HG02678 (cell line): ENCODE measurements around the gene ARIH1.

Experiments
- ATAC-seq: cut with Tn5 transposase; IDR thresholded peaks from one replicate; pipeline ENCODE4 v1.9.1; 2021; ENCODE audit warnings: mild to moderate bottlenecking, moderate library complexity; ENCODE audit not compliant: unreplicated experiment

Gene ARIH1

DNA sequence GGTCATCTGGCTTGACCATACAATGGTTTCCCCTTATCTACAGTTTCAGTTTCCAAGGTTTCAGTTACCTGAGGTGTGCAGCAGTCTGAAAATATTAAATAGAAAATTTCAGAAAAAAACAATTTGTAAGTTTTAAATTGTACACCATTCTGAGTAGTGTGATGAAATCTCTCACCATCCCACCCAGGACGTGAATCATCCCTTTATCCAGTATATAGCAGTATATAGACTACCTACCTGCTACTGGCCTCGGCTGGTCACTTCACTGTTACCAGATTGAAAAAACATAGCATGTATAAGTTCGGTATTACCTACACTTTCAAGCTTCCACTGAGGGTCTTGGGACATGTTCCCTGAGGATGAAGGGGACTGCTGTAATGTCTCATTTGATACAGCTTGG is 12.0 kb downstream of the ARIH1 start:
- no peak for ATAC-seq

DNA sequence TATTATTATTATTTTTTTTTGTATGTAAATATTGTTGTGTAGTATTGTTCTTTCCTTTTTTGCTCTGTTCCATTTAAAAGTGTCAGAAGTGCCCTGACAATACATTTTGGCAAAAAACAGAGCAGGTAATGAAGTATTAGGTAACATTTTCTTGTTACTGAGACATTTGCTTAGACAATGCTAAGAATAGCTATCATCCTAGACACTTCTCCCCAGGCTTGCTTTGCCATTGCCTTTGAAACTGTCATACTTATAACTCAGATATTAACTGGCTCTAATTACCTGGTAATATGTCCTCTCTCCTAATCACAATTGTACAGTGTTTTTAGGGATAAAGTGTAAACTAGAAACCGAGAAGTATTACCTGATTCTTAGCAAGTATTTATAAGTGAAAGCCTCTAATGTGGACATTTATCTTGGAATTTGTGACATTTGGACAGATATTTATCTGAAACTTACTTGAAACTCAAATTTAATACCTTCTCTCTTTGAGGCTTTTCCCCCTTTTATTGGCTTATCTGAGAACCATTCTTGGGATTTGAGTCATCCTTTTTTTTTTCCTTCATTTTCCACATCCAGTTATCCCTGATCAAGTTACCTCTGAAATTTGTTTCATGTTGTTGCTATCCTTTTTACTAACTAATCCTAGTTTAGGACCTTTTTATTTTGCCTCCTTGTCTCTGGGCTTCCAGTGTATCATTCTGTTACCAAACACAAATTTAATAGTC is 13.1 kb downstream of the ARIH1 start:
- ATAC-seq, result no peak

DNA sequence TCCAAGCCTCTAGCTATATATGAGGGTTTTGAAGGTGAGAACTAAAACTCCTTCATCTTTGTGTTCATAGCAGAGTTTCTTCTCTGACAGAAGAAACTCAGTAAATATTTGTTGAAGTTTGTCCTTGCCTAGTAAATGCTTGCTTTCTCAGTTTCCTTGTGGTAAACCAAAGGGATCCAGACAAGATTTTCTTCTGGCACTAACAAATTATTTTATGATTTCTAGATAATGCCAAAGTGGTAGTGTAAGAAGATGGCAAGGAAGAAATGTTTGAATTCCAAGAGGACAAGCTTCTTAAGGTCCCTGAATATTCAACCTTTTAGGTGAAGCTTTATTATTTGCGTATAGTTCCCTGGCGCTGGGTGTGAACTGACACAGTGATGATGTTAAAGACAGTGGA is 14.4 kb downstream of the ARIH1 start:
- ATAC-seq, result no peak

DNA sequence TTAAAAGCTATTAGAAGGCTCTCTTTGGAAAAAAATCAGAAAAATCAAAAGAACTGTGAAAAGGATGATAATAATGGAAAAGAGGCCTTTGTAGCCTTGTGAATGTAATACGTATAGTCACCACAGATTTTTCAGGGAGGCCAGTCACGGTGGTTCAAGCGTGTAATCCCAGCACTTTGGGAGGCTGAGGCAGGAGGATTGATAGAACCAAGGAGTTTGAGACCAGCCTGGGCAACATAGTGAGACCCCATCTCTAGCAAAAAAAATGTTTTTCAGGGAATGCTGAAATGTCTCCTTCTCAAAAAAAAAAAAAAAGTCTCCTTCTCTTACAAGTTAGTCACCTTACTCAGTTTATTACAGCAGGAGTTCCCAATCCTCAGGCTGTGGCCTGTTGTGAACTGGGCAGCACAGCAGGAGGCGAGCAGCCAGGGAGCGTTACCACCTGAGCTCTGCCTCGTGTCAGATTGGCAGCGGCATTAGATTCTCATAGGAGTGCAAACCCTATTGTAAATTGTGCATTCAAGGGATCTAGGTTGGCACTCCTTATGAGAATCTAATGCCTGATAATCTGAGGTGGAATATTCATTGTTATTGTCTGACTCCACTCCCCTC is 15.9 kb downstream of the ARIH1 start:
- no peak for ATAC-seq

DNA sequence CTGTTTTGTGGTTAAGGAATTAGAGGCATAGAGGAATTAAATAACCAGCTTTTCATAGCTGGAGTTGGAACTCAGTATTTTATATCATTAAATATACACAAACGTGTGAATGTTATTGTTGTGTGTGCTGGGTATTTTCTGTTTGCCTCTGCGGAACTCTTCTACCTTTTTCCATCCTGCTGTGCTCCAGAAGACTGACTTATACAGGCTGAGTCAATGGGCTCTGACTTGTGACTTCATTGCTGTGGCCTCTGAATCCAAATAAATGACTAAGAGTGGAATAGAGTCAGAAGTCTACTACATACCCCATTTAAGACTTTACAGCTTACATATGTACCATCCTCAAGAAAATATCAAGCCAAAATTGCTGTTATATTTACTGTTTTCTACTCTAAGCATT is 17.6 kb downstream of the ARIH1 start:
- ATAC-seq, result no peak

DNA sequence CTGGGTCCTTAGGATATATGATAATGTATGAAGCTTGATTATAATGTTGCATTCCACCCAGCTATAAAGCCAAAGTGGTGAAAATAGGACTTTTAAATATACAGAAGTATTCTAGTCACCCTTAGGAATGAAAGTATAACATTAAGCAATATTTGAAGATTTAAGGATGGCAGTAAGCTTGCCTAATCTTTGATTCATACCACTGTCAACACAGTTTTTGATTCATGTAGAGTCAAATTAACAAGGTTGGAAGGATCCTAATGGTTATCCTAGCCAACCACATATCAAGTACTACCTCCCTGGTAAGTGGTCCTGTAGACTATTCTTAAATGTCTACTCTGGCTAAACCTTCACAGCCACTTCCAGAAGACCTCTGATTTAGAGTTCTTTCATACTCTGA is 18.6 kb downstream of the ARIH1 start:
- no peak for ATAC-seq

DNA sequence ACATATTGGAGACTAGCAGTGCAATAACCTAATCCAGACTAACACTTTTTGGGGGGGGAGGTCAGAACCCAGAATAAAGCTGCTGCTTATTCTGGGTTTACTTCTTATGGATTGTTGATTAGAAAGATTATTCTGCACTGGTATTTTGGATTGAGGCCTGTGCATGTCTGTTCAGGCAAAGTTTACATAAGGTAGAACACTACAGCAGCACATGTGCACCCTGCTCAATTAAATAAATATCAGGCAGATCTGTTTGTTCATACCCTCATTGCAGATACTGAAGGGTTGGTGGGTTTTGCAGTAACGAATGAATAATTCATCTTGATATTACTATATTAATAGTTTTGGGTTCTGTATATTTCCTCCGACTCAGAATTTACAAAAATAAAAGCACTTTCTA is 19.1 kb downstream of the ARIH1 start:
- ATAC-seq, result no peak

DNA sequence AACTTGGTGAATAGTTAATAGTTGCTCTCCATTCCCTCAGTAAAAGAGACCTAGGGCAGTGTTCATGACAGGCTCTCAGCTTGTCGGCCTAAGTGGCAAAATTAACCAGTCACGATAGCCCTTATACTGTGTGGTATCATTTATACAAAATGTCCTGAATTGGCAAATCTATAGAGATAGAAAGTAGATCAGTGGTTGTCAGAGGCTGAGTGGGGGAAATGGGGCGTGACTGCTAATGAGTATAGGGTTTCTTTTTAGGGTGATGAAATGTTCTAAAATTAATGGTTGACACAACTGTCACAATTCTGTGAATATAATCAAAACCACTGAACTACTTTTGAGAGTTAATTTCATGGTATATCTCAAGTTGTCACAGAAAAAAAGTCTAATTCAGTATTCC is 20.9 kb downstream of the ARIH1 start:
- no peak for ATAC-seq

DNA sequence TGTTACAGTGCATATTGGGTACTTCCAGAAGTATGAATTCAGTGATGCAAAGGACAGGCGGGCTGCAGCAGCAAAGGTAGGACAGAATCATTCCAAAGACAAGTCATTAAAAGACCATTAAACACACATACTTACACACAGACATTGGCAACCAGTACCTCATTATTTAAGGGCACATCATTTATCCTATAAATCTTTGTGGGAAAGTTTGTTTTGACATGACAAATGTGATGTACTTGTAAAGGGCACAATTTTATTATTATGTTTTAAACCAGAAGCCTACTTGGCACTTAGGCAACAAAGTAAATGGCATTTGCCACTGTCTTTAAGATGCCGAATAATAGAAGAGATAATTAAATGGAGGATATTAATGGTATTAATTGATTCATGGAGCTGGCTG is 22.7 kb downstream of the ARIH1 start:
- ATAC-seq, result no peak

DNA sequence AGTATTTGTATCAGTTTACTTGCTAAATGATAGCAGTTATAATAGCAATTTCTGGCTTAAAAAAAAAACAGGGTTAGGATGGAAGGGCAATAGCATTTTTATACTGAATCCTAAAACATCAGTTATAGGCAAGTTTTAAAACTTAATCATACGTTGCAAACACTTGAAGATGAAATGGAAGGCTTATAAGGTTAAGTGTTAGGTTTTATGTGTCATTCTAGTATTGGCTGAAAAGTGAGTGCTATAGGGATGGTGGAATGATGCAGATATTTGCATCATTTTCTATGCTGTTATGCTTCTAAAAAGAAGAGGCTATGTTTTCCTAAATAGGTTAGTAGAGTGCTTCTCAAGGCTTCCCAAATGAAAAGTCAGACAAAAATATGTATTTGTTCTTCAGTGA is 23.3 kb downstream of the ARIH1 start:
- ATAC-seq, result no peak

DNA sequence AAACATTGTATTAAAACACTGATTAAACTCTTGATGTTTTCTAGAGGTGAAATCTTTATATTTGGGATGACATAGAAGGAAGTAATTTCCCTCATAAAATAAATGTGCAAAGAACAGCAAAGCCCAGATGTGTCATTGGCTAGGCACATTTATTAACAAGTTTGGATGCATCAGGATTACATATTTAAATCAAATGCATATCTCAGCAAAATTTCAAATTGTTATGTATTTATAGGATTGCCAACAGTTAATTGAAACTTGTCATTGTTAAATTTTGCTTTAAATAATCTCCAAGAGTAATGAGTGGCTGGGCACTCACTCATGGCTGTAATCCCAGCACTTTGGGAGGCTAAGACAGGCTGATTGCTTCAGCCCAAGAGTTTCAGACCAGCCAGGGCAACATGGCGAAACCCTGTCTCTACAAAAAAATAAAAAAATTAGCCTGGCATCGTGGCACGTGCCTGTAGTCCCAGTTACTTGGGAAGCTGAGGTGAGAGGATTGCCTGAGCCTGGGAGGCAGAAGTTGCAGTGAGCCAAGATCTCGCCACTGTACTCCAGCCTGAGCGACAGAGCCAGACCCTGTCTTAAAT is 28.2 kb downstream of the ARIH1 start:
- ATAC-seq, result no peak

DNA sequence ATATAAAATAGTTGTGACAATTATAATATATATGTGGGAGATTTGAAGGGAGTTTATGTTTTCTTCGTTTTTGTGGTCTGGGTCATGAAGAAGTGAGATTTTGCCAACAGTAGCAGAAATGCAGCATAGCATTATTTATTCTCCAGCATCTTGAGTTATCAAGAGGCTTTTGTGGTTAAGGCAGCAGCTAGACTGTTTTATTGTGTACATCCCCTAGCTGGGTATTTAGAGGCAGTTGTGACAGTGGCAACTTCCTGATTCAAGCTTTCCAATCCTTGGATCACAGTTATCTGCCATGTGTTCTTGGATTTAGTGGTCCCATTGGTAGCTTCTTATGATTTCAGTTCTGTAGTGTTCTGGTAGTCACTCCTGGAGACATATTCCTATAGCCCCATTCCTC is 29.0 kb downstream of the ARIH1 start:
- no peak for ATAC-seq

DNA sequence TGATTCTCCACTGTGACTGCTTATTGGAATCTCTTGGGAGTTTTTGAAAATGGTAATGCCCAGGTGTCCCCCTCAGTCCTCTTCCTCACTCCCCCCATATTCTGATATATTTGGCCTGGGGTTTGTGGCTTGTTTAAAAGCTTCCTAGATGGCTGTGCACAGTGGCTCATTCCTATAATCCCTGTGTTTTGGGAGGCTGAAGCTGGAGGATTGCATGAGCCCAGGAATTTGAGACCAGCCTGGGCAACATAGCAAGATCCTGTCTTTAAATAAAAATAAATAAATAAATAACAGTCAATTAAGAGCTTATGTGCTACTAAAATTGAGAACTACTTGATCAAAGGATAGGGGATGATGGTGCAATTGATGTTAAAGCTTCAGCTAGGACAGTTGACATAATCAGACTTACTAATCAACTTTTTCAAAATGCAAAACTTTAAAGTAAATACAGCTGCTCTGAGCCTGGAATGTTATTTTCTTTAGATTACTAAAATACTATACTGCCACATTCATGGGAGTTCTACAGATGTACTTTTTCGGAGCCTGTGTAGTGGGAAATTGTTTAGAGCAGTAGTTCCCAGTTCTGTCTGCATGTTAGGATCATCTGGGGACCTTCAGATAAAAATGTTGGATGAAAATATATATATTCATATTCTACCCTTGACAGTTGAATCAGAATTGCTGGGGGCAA is 33.4 kb downstream of the ARIH1 start:
- no peak for ATAC-seq

DNA sequence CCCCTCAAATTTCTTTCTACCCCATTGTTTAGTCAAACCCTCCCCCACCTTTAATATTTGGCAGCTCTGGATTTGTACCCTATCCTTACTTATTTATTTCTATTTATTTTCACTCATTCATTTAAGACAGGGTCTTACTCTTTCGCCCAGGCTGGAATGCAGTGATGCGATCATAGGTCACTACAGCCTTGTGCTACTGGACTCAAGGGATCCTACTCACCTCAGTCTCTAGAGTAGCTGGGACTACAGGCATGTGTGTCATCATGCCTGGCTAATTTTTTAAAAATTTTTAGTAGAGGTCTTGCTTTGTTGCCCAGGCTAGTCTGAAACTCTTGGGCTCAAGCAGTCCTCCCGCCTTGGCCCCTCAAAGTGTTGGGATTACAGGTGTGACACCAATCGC is 35.4 kb downstream of the ARIH1 start:
- ATAC-seq, result no peak

DNA sequence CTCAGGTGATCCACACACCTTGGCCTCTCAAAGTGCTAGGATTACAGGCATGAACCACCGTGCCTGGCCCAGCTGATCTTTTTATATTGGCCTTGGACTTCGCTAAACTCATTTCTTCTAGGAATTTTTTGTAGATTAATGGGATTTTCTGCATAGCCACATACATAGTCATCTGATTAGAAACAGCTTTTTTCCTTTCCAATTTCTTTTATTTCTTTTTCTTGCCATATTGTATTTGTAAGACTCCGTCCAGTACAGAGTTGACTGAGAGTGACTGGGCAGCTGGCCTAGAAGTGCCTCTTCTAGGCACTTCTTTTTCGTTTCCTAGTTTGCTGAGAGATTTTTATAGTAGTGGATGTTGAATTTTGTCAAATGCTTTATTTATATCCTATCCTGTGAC is 37.4 kb downstream of the ARIH1 start:
- no peak for ATAC-seq

DNA sequence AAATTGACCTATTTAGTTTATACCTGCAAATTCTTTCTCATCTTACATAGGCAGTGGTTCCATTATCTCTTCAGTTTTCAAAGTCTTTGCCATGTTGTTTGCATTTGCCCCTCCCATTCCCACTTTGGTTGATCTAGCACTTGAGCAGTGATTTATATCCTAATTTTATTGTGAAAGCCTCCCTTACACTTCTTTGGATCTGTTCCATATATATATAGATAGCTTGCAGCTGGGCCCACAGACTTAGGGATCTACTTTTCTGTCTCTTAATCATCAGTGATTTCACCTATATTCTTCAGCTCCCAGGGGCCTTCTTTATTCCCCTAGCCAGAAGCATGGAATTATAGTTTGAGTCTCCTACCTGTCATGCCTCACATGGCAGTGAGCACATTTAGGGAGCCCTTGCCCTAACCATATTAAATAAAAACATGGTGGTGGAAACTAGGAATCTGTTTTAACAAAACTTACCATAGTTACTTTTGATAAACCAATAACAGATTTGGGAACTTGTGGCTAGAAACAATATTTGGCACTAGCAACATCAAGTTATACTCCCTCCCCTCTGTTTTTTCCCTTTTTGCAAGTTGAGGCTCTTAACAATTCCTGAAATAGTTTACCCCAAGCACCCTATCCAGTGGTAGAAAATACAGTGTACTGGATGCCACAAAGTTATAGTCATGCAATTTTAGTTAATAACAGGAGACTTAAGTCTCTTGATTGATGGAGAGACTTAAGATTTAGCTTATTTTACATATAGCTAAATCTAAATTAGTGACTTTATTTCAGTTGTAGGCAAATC is 41.7 kb downstream of the ARIH1 start:
- no peak for ATAC-seq

DNA sequence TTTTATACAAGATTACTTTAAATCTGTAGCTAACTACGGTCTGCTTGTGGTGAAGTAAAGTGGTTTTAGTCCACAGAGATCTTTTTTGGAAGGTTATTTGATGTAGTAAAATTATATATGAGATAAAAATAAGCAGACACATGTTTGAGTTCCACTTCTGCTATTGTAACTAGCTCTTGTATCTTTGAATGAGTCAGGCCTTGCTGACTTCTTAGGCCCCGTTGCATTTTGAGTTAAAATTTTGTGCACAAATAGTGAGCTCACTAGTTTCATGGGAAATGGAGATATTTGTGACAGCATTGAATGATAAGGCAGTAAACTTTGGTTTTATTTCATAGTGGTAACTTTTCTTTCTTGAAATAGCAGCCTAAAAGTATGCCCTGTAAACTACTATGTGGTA is 42.6 kb downstream of the ARIH1 start:
- ATAC-seq, result no peak

DNA sequence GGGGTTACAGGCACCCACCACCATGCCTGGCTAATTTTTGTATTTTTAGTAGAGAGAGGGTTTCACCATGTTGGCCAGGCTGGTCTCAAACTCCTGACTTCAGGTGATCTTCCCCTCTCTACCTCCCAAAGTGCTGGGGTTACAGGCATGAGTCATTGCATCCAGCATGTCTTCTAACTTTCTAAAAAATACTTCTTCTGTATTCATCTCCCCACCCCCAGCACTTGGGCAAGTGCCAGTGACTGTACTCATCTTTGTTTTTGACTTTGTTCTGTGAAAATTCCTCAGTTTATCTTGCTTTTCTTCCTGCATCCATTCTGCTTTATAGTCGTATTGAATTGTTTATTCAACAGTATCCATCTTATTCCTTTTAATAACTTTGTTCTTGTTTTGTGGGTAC is 47.6 kb downstream of the ARIH1 start:
- ATAC-seq, result no peak

DNA sequence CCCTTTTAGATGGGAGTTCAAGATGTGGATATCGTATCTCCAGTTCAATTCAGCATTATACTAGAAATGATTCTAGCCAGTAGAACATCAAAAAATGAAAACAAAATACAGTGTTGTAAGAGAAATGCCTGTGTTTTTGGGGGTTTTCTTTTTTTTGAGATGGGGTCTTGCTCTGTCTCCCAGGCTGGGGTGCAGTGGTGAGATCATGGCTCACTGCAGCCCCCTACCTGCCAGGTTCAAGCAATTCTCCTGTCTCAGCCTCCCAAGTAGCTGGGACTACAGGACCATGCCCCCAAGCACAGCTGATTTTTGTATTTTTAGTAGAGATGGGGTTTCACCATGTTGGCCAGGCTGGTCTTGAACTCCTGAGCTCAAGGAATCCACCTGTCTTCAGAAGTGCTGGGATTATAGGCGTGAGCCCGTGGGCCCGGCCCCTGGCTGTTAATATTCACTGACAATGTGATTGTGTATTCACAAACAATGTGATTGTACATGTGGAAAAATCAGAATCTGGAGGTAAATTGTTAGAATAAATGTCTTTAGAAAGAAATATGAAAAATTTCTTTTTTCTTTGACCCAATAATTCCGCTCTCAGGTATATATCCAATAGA is 59.0 kb downstream of the ARIH1 start:
- ATAC-seq, result no peak

DNA sequence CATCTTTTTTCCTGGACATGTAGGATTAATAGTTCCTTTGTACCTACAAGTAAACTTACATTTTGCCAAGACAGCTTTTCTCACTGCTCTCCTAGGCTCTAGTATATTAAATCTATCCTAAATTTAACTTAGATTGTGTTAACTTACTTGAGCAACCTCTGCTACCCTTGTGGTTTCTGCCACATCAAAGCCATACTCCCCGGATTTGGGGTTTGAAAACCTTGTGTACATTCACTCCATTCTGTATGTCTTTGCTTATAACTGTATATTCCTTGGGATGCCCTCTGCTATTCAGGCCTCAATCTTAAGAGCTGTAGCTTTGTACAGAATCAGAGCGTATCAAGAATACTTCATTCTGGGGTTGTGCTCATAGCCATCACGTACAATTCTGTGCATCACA is 60.4 kb downstream of the ARIH1 start:
- no peak for ATAC-seq

DNA sequence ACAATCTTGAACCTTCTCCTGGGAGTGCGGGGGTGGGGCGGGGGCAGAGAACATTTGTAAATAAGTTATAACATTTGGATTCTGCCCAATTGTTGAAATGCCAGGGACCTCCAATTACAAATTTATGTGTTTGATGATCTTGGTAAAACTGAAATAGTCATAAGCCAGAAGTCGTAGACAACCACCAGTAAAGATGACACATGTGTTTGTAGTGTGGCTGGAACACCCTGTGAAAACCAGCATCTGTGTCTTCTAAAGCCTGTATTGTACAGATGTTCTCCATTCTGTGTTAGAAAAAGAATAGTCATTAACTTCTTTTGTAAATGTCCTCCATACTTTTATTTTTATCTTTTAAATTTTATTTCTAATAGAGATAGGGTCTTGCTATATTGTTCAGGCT is 61.8 kb downstream of the ARIH1 start:
- no peak for ATAC-seq
